Thoracic aorta (tissue), 2 donors: ENCODE measurements around the gene UGGT1. TPM values are rescaled to one million over a fixed set of nuclear protein-coding genes. Genes with fewer than 3 reads are reported as not detected.
A peak's percentile ranks its signal among the peaks of the same experiment; 100 is the strongest.

Source experiments
- ATAC-seq: fragments of 150-250 bp; one replicate; pipeline ENCODE4 v1.8.0; 2017; ENCODE audit warnings: low read depth; ENCODE audit not compliant: insufficient number of reproducible peaks, low FRiP score
- DNase-seq: peaks from one replicate; pipeline ENCODE4 v3.0.0-alpha.2; 2020; ENCODE audit warnings: low spot score
- H3K27ac ChIP-seq, 2 donors: fragments of 200-600 bp; sonication (generic); 1 replicate in 1 of 2; 2 replicates in 1 of 2; pipeline ENCODE4 v1.5.1; 2016; ENCODE audit warnings: mild to moderate bottlenecking in 2 of 2, moderate library complexity in 2 of 2
- H3K27me3 ChIP-seq: fragments of 200-600 bp; sonication (generic); replicated peaks from 2 replicates; pipeline ENCODE4 v1.6.0; 2016; ENCODE audit warnings: mild to moderate bottlenecking; ENCODE audit not compliant: insufficient read depth
- H3K36me3 ChIP-seq: fragments of 200-600 bp; sonication (generic); one replicate; pipeline ENCODE4 v1.5.1; 2016
- H3K4me1 ChIP-seq, 2 donors: fragments of 200-600 bp; sonication (generic); 1 replicate in 1 of 2; 2 replicates in 1 of 2; pipeline versions ENCODE4 v1.5.1 to v1.6.0; 2016; ENCODE audit warnings: low read depth in 2 of 2, mild to moderate bottlenecking in 1 of 2; ENCODE audit not compliant: control insufficient read depth in 1 of 2
- H3K4me3 ChIP-seq: fragments of 200-600 bp; sonication (generic); 2 replicates; pipeline ENCODE4 v1.5.1; 2016; ENCODE audit warnings: mild to moderate bottlenecking
- H3K9me3 ChIP-seq: fragments of 200-600 bp; sonication (generic); 2 replicates; pipeline ENCODE4 v1.5.1; 2016
- CTCF ChIP-seq: fragments of 200-600 bp; sonication (generic); IDR thresholded peaks from one replicate; pipeline ENCODE4 v1.5.1; 2019; ENCODE audit warnings: antibody characterized with exemption
- total RNA-seq, 2 donors: library from RNA; depleted of rRNA; stranded (reverse); fragments of >200 nt; gene quantifications; one replicate each; pipeline versions ENCODE4 v1.1.0 to v1.2.3, GENCODE V29; 2016

The UGGT1 gene
- total RNA-seq, 2 donors from 2014 or later: 71.3 to 86.2 TPM

DNA sequence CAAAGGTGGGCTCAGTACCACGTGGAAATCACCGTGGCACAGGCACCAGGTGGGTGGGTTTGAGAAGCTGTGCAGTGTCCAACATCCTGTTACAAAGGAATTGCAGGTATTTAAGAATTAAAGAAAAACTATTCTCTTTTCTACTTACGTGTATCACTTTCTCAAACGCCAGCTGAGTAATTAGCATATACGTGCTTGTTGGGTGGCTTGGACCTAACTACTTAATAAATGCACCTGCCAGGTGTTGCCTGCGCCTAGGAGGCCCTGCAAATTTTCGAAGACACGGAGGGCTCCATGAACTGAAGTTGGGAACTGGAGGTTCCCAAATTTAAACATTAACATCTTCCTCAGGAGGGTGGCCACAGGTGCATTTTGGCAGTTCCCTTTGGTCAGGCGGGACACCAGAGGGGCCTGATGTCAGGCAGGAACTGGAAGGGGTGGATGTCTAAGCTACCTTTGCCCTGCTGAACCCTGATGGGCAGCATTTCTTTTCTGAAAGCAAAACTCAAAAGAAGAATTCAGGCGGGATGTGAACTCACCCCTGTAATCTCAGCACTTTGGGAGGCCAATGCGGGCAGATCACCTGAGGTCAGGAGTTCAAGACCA lies 142.9 kb downstream of the UGGT1 start:
- DNase-seq (no peak), ATAC-seq (no peak)
- H3K4me1 ChIP-seq: peaks cover 4 to 12% of the 10 kb centered on the region in 2 donors
- no peak overlapping the region for H3K27ac ChIP-seq
- H3K4me3 ChIP-seq: peak overlapping the region; percentile 88
- no peaks in the 10 kb centered on the region for H3K27me3 ChIP-seq
- no peaks in the 10 kb centered on the region for H3K36me3 ChIP-seq
- no peaks in the 10 kb centered on the region for H3K9me3 ChIP-seq
- TF ChIP-seq CTCF: no peak

- peaks cover 4 to 12% of the 10 kb centered on the region in 2 donors for H3K4me1 ChIP-seq
- DNase-seq (no peak), ATAC-seq (no peak)
- no peak overlapping the region for H3K27ac ChIP-seq
- no peaks in the 10 kb centered on the region for H3K27me3 ChIP-seq
- no peak overlapping the region for H3K4me3 ChIP-seq
- no peak for TF ChIP-seq CTCF
- no peaks in the 10 kb centered on the region for H3K9me3 ChIP-seq
- H3K36me3 ChIP-seq: no peaks in the 10 kb centered on the region
These were observed 143.6 kb downstream of the UGGT1 start for GRCh38 chr2:128234613-128235012.

GRCh38 chr2:128235581-128235980 lies 144.6 kb downstream of the UGGT1 start:
- ATAC-seq (no peak), DNase-seq (no peak)
- no peaks in the 10 kb centered on the region for H3K36me3 ChIP-seq
- no peaks in the 10 kb centered on the region for H3K9me3 ChIP-seq
- no peak overlapping the region for H3K27ac ChIP-seq
- no peak overlapping the region for H3K4me3 ChIP-seq
- peaks cover 4 to 12% of the 10 kb centered on the region in 2 donors for H3K4me1 ChIP-seq
- TF ChIP-seq CTCF: no peak
- no peaks in the 10 kb centered on the region for H3K27me3 ChIP-seq

DNA sequence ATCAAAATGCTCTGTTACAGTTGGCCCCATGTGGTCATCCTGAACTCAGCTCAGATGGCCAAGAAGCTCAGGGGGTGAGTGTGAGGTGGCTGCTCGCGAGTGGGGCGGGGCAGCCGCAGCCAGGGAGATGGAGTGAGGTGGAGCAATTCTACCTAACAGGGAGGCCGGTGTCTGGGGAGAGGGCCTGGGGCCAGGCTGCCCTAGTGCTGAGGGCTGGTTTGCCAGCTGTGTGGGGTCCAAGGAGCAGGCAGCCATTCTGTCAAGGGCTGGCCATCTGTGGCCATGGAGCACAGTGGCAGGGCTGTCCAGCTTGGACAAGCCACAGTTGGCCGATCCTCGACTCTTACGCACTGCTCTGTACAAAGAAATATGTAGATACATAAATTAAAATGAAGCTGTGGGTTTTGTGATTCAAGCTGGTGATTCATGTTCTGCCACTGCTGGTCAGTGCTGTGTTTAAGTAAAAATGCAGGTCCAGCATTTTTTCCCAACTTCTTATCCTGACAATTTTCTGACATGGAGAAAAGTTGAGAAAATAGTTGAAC lies 145.6 kb downstream of the UGGT1 start:
- TF ChIP-seq CTCF: no peak
- H3K4me1 ChIP-seq: peaks cover 4 to 12% of the 10 kb centered on the region in 2 donors
- no peaks in the 10 kb centered on the region for H3K36me3 ChIP-seq
- H3K27me3 ChIP-seq: no peaks in the 10 kb centered on the region
- no peaks in the 10 kb centered on the region for H3K9me3 ChIP-seq
- DNase-seq (no peak), ATAC-seq (no peak)
- H3K27ac ChIP-seq: no peak overlapping the region
- H3K4me3 ChIP-seq: no peak overlapping the region

GRCh38 chr2:128237081-128237534 lies 146.1 kb downstream of the UGGT1 start:
- no peak overlapping the region for H3K4me3 ChIP-seq
- no peaks in the 10 kb centered on the region for H3K9me3 ChIP-seq
- no peak for TF ChIP-seq CTCF
- no peak overlapping the region for H3K27ac ChIP-seq
- H3K4me1 ChIP-seq: peaks cover 4 to 12% of the 10 kb centered on the region in 2 donors
- no peak for DNase-seq
- no peaks in the 10 kb centered on the region for H3K27me3 ChIP-seq
- H3K36me3 ChIP-seq: no peaks in the 10 kb centered on the region
- ATAC-seq: no peak
